GM12878 (cell line): ENCODE results near the gene SUSD2.

ENCODE experiments used
- ATF3 ChIP-seq: IDR thresholded peaks from 2 replicates; pipeline ENCODE4 v1.6.1; 2011; ENCODE audit warnings: low read depth, mild to moderate bottlenecking, low read length, moderate library complexity, borderline replicate concordance; ENCODE audit errors: extremely low read depth
- CTCF ChIP-seq, 3 experiments: IDR thresholded peaks in 2 of 3; conservative IDR thresholded peaks in 1 of 3; 2 replicates each; pipeline ENCODE4 v1.5.1; 2011; ENCODE audit warnings: low read depth in 3 of 3, low read length in 3 of 3, mild to moderate bottlenecking in 3 of 3, control low read depth in 2 of 3, moderate library complexity in 2 of 3, inconsistent platforms in 1 of 3, mixed read lengths in 1 of 3; ENCODE audit not compliant: control insufficient read depth in 2 of 3, insufficient read depth in 1 of 3; ENCODE audit errors: extremely low read depth in 1 of 3
- EP300 ChIP-seq, 2 experiments: fragments of 150-350 bp in 1 of 2; IDR thresholded peaks; 2 replicates each; pipeline ENCODE4 v1.6.1; 2011 to 2012; ENCODE audit warnings: low read depth in 2 of 2, low read length in 2 of 2, borderline replicate concordance in 1 of 2, improper control_type of control experiment in 1 of 2, inconsistent platforms in 1 of 2; ENCODE audit not compliant: control insufficient read depth in 1 of 2
- FOS ChIP-seq: IDR thresholded peaks from 3 replicates; pipeline ENCODE4 v1.6.1; 2011; ENCODE audit warnings: borderline replicate concordance; ENCODE audit not compliant: insufficient read length; ENCODE audit errors: extremely low read depth
- FOXK2 ChIP-seq: fragments of 450-650 bp; IDR thresholded peaks from 2 replicates; pipeline ENCODE4 v1.6.1; 2017; ENCODE audit warnings: mild to moderate bottlenecking, moderate library complexity
- NR2C1 ChIP-seq: fragments of 450-650 bp; IDR thresholded peaks from 2 replicates; pipeline ENCODE4 v1.6.1; 2017; ENCODE audit warnings: antibody characterized with exemption, mild to moderate bottlenecking, moderate library complexity
- PBX3 ChIP-seq: IDR thresholded peaks from 2 replicates; pipeline ENCODE4 v1.6.1; 2011; ENCODE audit warnings: mild to moderate bottlenecking, low read depth, low read length, moderate library complexity; ENCODE audit not compliant: insufficient replicate concordance
- POLR2A ChIP-seq: IDR thresholded peaks from 2 replicates; pipeline ENCODE4 v1.6.1; 2011; ENCODE audit warnings: low read depth, mild to moderate bottlenecking, low read length
- RBBP5 ChIP-seq: fragments of 200-600 bp; sonication (generic); conservative IDR thresholded peaks from 2 replicates; pipeline ENCODE4 v1.6.1; 2016
- REST ChIP-seq: IDR thresholded peaks from 2 replicates; pipeline ENCODE4 v1.6.1; 2012; ENCODE audit warnings: mild to moderate bottlenecking, low read depth, low read length
- STAT3 ChIP-seq: IDR thresholded peaks from 2 replicates; pipeline ENCODE4 v1.6.1; 2011; ENCODE audit warnings: low read depth, low read length, improper control_type of control experiment
- TCF3 ChIP-seq: IDR thresholded peaks from 2 replicates; pipeline ENCODE4 v1.6.1; 2012; ENCODE audit warnings: low read depth, mild to moderate bottlenecking, low read length, borderline replicate concordance; ENCODE audit not compliant: insufficient read depth

- TF ChIP-seq FOXK2 (no peak), POLR2A (no peak), CTCF (IDR thresholded peaks at IDR 0.05 in 2 of 3, conservative IDR thresholded peaks at IDR 0.05 in 1 of 3; ENCODE audit: control insufficient read depth in 2 of 3, extremely low read depth in 1 of 3, insufficient read depth in 1 of 3, low read depth in 3 of 3, low read length in 3 of 3) (no peak), STAT3 (no peak), REST (no peak), NR2C1 (no peak), FOS (no peak), RBBP5 (no peak), TCF3 (no peak), ATF3 (no peak), PBX3 (no peak), EP300 (IDR thresholded peaks at IDR 0.05; ENCODE audit: borderline replicate concordance in 1 of 2, control insufficient read depth in 1 of 2, low read depth in 2 of 2, low read length in 2 of 2) (no peak)
Observed at GRCh38 chr22:24198682-24199052, 17.4 kb downstream of the SUSD2 start.
